Liver (tissue), 9 donors: ENCODE data around the gene RPS6KA2. TPM values are rescaled to one million over a fixed set of nuclear protein-coding genes. Genes with fewer than 3 reads are reported as not detected.
A peak's percentile ranks its signal among the peaks of the same experiment; 100 is the strongest.

ENCODE experiments used
- DNase-seq: peaks from one replicate; pipeline ENCODE4 v3.0.0-alpha.2; 2017; ENCODE audit warnings: low spot score
- H3K27ac ChIP-seq, 2 donors: one replicate each; pipeline ENCODE4 v1.7.0; 2013; ENCODE audit warnings: inconsistent platforms in 2 of 2, low read length in 2 of 2, control low read depth in 1 of 2, low read depth in 1 of 2, mild to moderate bottlenecking in 1 of 2
- H3K27me3 ChIP-seq, 4 donors: one replicate each; pipeline versions ENCODE4 v1.6.1 to v1.7.0; 2013; ENCODE audit warnings: low read length in 3 of 4, inconsistent platforms in 1 of 4, mild to moderate bottlenecking in 1 of 4, moderate library complexity in 1 of 4; ENCODE audit not compliant: control insufficient read depth in 4 of 4, insufficient read depth in 4 of 4
- H3K36me3 ChIP-seq, 4 donors: one replicate each; pipeline versions ENCODE4 v1.6.1 to v1.7.0; 2013; ENCODE audit warnings: low read length in 3 of 4, mild to moderate bottlenecking in 3 of 4, low read depth in 1 of 4, moderate library complexity in 1 of 4; ENCODE audit not compliant: control insufficient read depth in 4 of 4, insufficient read depth in 3 of 4
- H3K4me1 ChIP-seq, 4 donors: one replicate each; pipeline versions ENCODE4 v1.6.1 to v1.7.0; 2013; ENCODE audit warnings: low read length in 3 of 4, mild to moderate bottlenecking in 3 of 4, moderate library complexity in 1 of 4; ENCODE audit not compliant: control insufficient read depth in 4 of 4, insufficient read depth in 4 of 4
- H3K4me3 ChIP-seq, 3 donors: one replicate each; pipeline versions ENCODE4 v1.6.1 to v1.7.0; 2013; ENCODE audit warnings: low read length in 3 of 3, control low read depth in 1 of 3, low read depth in 1 of 3, mild to moderate bottlenecking in 1 of 3
- H3K9ac ChIP-seq, 2 donors: one replicate each; pipeline ENCODE4 v1.7.0; 2013; ENCODE audit warnings: low read length in 2 of 2, mild to moderate bottlenecking in 2 of 2, moderate library complexity in 2 of 2, control low read depth in 1 of 2, low read depth in 1 of 2
- H3K9me3 ChIP-seq, 4 donors: one replicate each; pipeline versions ENCODE4 v1.6.1 to v1.7.0; 2013; ENCODE audit warnings: low read length in 3 of 4; ENCODE audit not compliant: control insufficient read depth in 4 of 4
- CTCF ChIP-seq: fragments of 150-350 bp; IDR thresholded peaks from 2 replicates; pipeline ENCODE4 v1.5.1; 2017; ENCODE audit warnings: improper control_type of control experiment, low read depth, low read length; ENCODE audit not compliant: missing input control
- EGR1 ChIP-seq, 2 donors: IDR thresholded peaks; 2 replicates each; pipeline ENCODE4 v1.6.1; 2016 to 2018; ENCODE audit warnings: antibody characterized with exemption in 2 of 2, low read depth in 2 of 2
- FOXA1 ChIP-seq: IDR thresholded peaks from 2 replicates; pipeline ENCODE4 v1.6.1; 2016; ENCODE audit warnings: antibody characterized with exemption
- FOXA2 ChIP-seq: IDR thresholded peaks from 2 replicates; pipeline ENCODE4 v1.6.1; 2016; ENCODE audit warnings: antibody characterized with exemption
- GABPA ChIP-seq, 2 donors: IDR thresholded peaks in 1 of 2; conservative IDR thresholded peaks in 1 of 2; 2 replicates each; pipeline ENCODE4 v1.6.1; 2016; ENCODE audit warnings: antibody characterized with exemption in 2 of 2, mild to moderate bottlenecking in 1 of 2, moderate library complexity in 1 of 2
- HNF4A ChIP-seq, 2 donors: conservative IDR thresholded peaks; 2 replicates each; pipeline ENCODE4 v1.6.1; 2016; ENCODE audit warnings: antibody characterized with exemption in 2 of 2, mild to moderate bottlenecking in 2 of 2
- HNF4G ChIP-seq: IDR thresholded peaks from 2 replicates; pipeline ENCODE4 v1.6.1; 2016; ENCODE audit warnings: antibody characterized with exemption
- JUND ChIP-seq, 2 donors: IDR thresholded peaks; 2 replicates each; pipeline ENCODE4 v1.6.1; 2016; ENCODE audit warnings: antibody characterized with exemption in 2 of 2
- NR2F2 ChIP-seq: IDR thresholded peaks from 2 replicates; pipeline ENCODE4 v1.6.1; 2016; ENCODE audit warnings: antibody characterized with exemption
- RAD21 ChIP-seq, 2 donors: IDR thresholded peaks; 2 replicates each; pipeline ENCODE4 v1.6.1; 2016; ENCODE audit warnings: antibody characterized with exemption in 2 of 2, mild to moderate bottlenecking in 2 of 2
- RXRA ChIP-seq, 2 donors: IDR thresholded peaks; 2 replicates each; pipeline ENCODE4 v1.6.1; 2017 to 2018; ENCODE audit warnings: antibody characterized with exemption in 2 of 2, mild to moderate bottlenecking in 1 of 2
- SP1 ChIP-seq: IDR thresholded peaks from 2 replicates; pipeline ENCODE4 v1.6.1; 2018; ENCODE audit warnings: antibody characterized with exemption, mild to moderate bottlenecking
- TAF1 ChIP-seq: conservative IDR thresholded peaks from 2 replicates; pipeline ENCODE4 v1.6.1; 2016; ENCODE audit warnings: antibody characterized with exemption, mild to moderate bottlenecking
- YY1 ChIP-seq: IDR thresholded peaks from 2 replicates; pipeline ENCODE4 v1.6.1; 2016; ENCODE audit warnings: antibody characterized with exemption, mild to moderate bottlenecking
- WGBS: extraction: QIAGEN DNeasy Blood & Tissue Kit; methylation state at CpG from one replicate; pipeline ENCODE4 v1.1.7; 2013; 5-methylcytosine and 5-hydroxymethylcytosine counted together
- polyA plus RNA-seq, 2 donors: library from polyadenylated mRNA; stranded (reverse) in 1 of 2; unstranded in 1 of 2; fragments of 200-250 nt in 1 of 2; fragments of >200 nt in 1 of 2; fragmentation: Nextera tagmentation in 1 of 2; extraction: Ambion mirVana in 1 of 2; gene quantifications; one replicate each; pipeline versions ENCODE4 v1.2.1 to v1.2.3, GENCODE V29; 2013 to 2015
- total RNA-seq, 2 donors: library from RNA; depleted of rRNA; stranded (reverse); fragments of >200 nt; gene quantifications; one replicate each; pipeline ENCODE4 v1.2.3, GENCODE V29; 2014
- TF ChIP-seq, protein P1 (sequence below): IDR thresholded peaks from 2 replicates; pipeline ENCODE4 v1.6.1; 2016; ENCODE audit warnings: antibody characterized with exemption
- TF ChIP-seq, protein P2 (sequence below): IDR thresholded peaks from 2 replicates; pipeline ENCODE4 v1.6.1; 2016; ENCODE audit warnings: antibody characterized with exemption
- TF ChIP-seq, protein P3 (sequence below): IDR thresholded peaks from 2 replicates; pipeline ENCODE4 v1.6.1; 2016; ENCODE audit warnings: antibody characterized with exemption, mild to moderate bottlenecking
- TF ChIP-seq, protein P4 (sequence below): IDR thresholded peaks from 2 replicates; pipeline ENCODE4 v1.6.1; 2016; ENCODE audit warnings: antibody characterized with exemption
- donor health status: healthy.
- donor health status: healthy.
- donor health status: healthy.
- donor health status: healthy.
- donor health status: healthy.

Gene RPS6KA2
- total and polyA plus RNA-seq, 4 donors: 2.5 to 9.0 (median 5.0) TPM

DNA sequence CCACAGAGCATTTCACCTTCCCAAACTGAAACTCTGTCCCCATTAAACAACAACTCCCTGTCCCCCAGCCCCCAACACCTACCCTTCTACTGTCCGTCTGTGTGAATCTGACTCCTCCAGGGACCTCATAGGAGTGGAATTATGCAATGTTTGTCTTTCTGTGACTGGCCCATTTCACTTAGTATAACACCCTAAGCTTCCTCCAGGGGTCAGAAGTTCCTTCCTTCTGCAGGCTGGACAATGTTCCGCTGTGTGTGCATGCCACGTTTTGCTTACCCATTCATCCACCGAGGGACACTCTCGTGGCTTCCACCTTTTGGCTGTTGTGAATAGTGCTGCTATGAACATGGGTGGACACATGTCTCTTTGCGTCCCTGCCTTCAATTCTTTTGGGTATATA is 206.7 kb downstream of the RPS6KA2 start:
- H3K27me3 ChIP-seq: no peaks in the 10 kb centered on the region
- 29% methylated on average over 6 of the region's 6 CpGs for WGBS
- TF ChIP-seq RAD21 (IDR thresholded peaks at IDR 0.05) (peak; percentile 76 to 78), FOXA1 (no peak), TAF1 (no peak), HNF4G (no peak), YY1 (no peak), RXRA (IDR thresholded peaks at IDR 0.05) (peak in 1 of 2 donors; percentile 34), CTCF (peak; percentile 28), EGR1 (IDR thresholded peaks at IDR 0.05; ENCODE audit: low read depth in 2 of 2) (no peak), FOXA2 (peak; percentile 29), JUND (IDR thresholded peaks at IDR 0.05) (no peak), SP1 (peak; percentile 42), HNF4A (conservative IDR thresholded peaks at IDR 0.05) (peak; percentile 35 to 51), NR2F2 (peak; percentile 66), GABPA (IDR thresholded peaks at IDR 0.05 in 1 of 2, conservative IDR thresholded peaks at IDR 0.05 in 1 of 2) (no peak)
- TF ChIP-seq, protein P1, sequence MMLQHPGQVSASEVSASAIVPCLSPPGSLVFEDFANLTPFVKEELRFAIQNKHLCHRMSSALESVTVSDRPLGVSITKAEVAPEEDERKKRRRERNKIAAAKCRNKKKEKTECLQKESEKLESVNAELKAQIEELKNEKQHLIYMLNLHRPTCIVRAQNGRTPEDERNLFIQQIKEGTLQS: no peak
- TF ChIP-seq, protein P2, sequence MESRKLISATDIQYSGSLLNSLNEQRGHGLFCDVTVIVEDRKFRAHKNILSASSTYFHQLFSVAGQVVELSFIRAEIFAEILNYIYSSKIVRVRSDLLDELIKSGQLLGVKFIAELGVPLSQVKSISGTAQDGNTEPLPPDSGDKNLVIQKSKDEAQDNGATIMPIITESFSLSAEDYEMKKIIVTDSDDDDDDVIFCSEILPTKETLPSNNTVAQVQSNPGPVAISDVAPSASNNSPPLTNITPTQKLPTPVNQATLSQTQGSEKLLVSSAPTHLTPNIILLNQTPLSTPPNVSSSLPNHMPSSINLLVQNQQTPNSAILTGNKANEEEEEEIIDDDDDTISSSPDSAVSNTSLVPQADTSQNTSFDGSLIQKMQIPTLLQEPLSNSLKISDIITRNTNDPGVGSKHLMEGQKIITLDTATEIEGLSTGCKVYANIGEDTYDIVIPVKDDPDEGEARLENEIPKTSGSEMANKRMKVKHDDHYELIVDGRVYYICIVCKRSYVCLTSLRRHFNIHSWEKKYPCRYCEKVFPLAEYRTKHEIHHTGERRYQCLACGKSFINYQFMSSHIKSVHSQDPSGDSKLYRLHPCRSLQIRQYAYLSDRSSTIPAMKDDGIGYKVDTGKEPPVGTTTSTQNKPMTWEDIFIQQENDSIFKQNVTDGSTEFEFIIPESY: no peak
- TF ChIP-seq, protein P3, sequence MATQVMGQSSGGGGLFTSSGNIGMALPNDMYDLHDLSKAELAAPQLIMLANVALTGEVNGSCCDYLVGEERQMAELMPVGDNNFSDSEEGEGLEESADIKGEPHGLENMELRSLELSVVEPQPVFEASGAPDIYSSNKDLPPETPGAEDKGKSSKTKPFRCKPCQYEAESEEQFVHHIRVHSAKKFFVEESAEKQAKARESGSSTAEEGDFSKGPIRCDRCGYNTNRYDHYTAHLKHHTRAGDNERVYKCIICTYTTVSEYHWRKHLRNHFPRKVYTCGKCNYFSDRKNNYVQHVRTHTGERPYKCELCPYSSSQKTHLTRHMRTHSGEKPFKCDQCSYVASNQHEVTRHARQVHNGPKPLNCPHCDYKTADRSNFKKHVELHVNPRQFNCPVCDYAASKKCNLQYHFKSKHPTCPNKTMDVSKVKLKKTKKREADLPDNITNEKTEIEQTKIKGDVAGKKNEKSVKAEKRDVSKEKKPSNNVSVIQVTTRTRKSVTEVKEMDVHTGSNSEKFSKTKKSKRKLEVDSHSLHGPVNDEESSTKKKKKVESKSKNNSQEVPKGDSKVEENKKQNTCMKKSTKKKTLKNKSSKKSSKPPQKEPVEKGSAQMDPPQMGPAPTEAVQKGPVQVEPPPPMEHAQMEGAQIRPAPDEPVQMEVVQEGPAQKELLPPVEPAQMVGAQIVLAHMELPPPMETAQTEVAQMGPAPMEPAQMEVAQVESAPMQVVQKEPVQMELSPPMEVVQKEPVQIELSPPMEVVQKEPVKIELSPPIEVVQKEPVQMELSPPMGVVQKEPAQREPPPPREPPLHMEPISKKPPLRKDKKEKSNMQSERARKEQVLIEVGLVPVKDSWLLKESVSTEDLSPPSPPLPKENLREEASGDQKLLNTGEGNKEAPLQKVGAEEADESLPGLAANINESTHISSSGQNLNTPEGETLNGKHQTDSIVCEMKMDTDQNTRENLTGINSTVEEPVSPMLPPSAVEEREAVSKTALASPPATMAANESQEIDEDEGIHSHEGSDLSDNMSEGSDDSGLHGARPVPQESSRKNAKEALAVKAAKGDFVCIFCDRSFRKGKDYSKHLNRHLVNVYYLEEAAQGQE: no peak
- TF ChIP-seq, protein P4, sequence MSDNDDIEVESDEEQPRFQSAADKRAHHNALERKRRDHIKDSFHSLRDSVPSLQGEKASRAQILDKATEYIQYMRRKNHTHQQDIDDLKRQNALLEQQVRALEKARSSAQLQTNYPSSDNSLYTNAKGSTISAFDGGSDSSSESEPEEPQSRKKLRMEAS: no peak
- no peak for DNase-seq
- H3K4me1 ChIP-seq: peaks cover 0 to 12% (median 2%) of the 10 kb centered on the region in 4 donors
- no peak overlapping the region for H3K27ac ChIP-seq
- no peak overlapping the region for H3K4me3 ChIP-seq
- H3K9me3 ChIP-seq: no peaks in the 10 kb centered on the region
- H3K9ac ChIP-seq: no peak overlapping the region
- peaks cover 0 to 8% (median 0%) of the 10 kb centered on the region in 4 donors for H3K36me3 ChIP-seq
